ENCODE measurements around the gene RANBP9. TPM values are rescaled to one million over a fixed set of nuclear protein-coding genes. Genes with fewer than 3 reads are reported as not detected.

The RANBP9 gene
- polyA plus RNA-seq, 3 donors, result 1.8 to 26.1 (median 2.0) TPM

DNA sequence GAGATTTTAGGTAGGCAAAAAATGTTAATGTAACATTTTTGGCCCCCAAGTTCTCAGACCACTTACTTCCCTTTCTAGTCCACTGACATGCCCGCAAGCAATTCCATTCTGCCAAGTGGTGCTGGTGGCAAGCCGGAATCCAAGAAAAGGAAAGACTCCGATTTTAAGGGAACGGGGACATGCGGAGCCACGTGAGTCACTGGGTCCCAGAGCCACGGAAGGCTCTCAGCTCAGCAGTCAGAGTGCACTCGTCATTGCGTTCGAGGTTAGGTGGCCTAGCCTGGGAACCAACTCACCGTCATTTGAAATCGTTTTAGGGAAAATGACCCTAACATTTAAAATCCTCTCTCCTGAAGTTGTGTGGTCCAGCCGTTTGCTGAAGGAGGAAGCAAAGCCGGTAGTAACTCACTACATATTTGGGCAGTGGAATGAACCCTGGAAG, 137.9 kb downstream of the RANBP9 start:
- Histone ChIP-seq H4K20me1 (ENCODE audit: insufficient read depth, low read length) (no peaks in the 10 kb centered on the region), H3K27ac (ENCODE audit: low read depth in 1 of 2, low read length in 2 of 2) (peak overlapping the region; percentile 35 to 92), H3K27me3 (ENCODE audit: control insufficient read depth in 2 of 2, insufficient read depth in 2 of 2, low read length in 2 of 2) (no peaks in the 10 kb centered on the region), H3K4me3 (replicated peaks in 1 of 3; ENCODE audit: low read depth in 2 of 3, low read length in 3 of 3) (peak overlapping the region; percentile 71 to 94 (median 87)), H2AFZ (ENCODE audit: insufficient read depth, low read depth, low read length, poor library complexity, severe bottlenecking) (peak overlapping the region; percentile 70), H3K9me3 (replicated peaks in 1 of 2; ENCODE audit: control insufficient read depth in 1 of 2, insufficient read depth in 1 of 2, low read length in 2 of 2) (no peaks in the 10 kb centered on the region), H3K36me3 (replicated peaks in 1 of 2; ENCODE audit: control insufficient read depth in 1 of 2, insufficient read depth in 2 of 2, low read length in 2 of 2) (no peaks in the 10 kb centered on the region), H3K9ac (ENCODE audit: insufficient read depth, low read length, poor library complexity, severe bottlenecking) (peak overlapping the region; percentile 90), H3K4me1 (ENCODE audit: control insufficient read depth in 1 of 2, insufficient read depth in 2 of 2, low read length in 2 of 2) (peaks cover 11 to 16% of the 10 kb centered on the region in 2 donors), H3K4me2 (replicated peaks; ENCODE audit: extremely low read depth, low read length, poor library complexity, severe bottlenecking) (peak overlapping the region; percentile 92), H3K79me2 (ENCODE audit: insufficient read depth, low read length) (no peaks in the 10 kb centered on the region)
- peak overlapping the region; percentile 85 to 96 for H3K4me3 Mint-ChIP-seq
- H3K36me3 Mint-ChIP-seq, result peaks cover 0 to 5% of the 10 kb centered on the region in 2 donors
- intact Hi-C loops (cut with micrococcal nuclease), result loop anchor here (5.0 to 10.0 kb wide), 5 partner anchors 44 to 236 kb away; partner anchors contain the start of genes GFOD1 (in 2 of the 2) and NOL7 (in 1 of the 2)
- WGBS (ENCODE audit: insufficient coverage), result 3% methylated on average over 7 of the region's 14 CpGs
- H3K4me1 Mint-ChIP-seq, result peaks cover 17% of the 10 kb centered on the region
- DNase-seq, result peak; percentile 39 to 70 (median 54)
- peaks cover 4 to 6% (median 4%) of the 10 kb centered on the region in 3 donors for H3K27me3 Mint-ChIP-seq (ENCODE audit: low read depth in 3 of 3)
- peaks cover 0 to 3% (median 0%) of the 10 kb centered on the region in 7 donors for H3K9me3 Mint-ChIP-seq
- TF ChIP-seq, protein P1, sequence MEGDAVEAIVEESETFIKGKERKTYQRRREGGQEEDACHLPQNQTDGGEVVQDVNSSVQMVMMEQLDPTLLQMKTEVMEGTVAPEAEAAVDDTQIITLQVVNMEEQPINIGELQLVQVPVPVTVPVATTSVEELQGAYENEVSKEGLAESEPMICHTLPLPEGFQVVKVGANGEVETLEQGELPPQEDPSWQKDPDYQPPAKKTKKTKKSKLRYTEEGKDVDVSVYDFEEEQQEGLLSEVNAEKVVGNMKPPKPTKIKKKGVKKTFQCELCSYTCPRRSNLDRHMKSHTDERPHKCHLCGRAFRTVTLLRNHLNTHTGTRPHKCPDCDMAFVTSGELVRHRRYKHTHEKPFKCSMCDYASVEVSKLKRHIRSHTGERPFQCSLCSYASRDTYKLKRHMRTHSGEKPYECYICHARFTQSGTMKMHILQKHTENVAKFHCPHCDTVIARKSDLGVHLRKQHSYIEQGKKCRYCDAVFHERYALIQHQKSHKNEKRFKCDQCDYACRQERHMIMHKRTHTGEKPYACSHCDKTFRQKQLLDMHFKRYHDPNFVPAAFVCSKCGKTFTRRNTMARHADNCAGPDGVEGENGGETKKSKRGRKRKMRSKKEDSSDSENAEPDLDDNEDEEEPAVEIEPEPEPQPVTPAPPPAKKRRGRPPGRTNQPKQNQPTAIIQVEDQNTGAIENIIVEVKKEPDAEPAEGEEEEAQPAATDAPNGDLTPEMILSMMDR (IDR thresholded peaks at IDR 0.05), result no peak
- peak overlapping the region; percentile 82 to 96 (median 87) for H3K27ac Mint-ChIP-seq

DNA sequence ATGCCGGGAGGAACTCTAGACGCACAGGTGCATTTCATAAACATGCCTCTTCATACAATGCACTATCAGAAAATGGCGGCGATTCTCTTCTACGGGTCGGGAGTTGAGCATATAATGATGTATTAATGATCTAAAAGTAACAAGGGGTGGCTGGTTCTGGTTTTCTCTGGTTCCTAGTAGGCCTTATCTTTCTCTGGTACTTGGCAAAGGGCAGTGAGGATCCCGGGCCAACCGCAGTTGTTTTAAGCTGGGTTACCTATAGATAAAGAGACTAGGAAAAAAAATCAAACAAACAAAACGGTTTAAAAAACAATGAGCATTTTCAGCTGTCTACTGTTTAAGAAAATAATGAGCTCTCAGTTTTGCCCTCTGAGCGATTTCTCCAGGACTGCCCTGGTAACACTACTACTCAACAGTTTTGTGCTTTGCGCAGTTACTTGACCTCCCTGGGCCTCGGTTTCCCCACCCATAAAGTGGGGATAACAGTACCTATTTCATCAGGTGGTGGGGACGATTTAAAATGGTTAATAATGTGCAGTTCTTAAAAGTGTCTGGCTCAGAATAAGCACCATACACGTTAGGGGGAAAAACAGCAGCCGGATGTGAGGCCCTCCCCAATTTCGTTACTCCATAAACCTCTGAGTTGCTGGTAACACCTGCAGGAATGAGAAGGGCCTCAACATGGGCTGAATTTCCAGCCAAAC, 138.5 kb downstream of the RANBP9 start:
- Histone ChIP-seq H3K9me3 (replicated peaks in 1 of 2; ENCODE audit: control insufficient read depth in 1 of 2, insufficient read depth in 1 of 2, low read length in 2 of 2) (no peaks in the 10 kb centered on the region), H3K4me1 (ENCODE audit: control insufficient read depth in 1 of 2, insufficient read depth in 2 of 2, low read length in 2 of 2) (peaks cover 11 to 16% of the 10 kb centered on the region in 2 donors), H2AFZ (ENCODE audit: insufficient read depth, low read depth, low read length, poor library complexity, severe bottlenecking) (peak overlapping the region; percentile 70), H3K79me2 (ENCODE audit: insufficient read depth, low read length) (no peaks in the 10 kb centered on the region), H4K20me1 (ENCODE audit: insufficient read depth, low read length) (no peaks in the 10 kb centered on the region), H3K9ac (ENCODE audit: insufficient read depth, low read length, poor library complexity, severe bottlenecking) (no peak overlapping the region), H3K27me3 (ENCODE audit: control insufficient read depth in 2 of 2, insufficient read depth in 2 of 2, low read length in 2 of 2) (no peaks in the 10 kb centered on the region), H3K4me2 (replicated peaks; ENCODE audit: extremely low read depth, low read length, poor library complexity, severe bottlenecking) (peak overlapping the region; percentile 92), H3K36me3 (replicated peaks in 1 of 2; ENCODE audit: control insufficient read depth in 1 of 2, insufficient read depth in 2 of 2, low read length in 2 of 2) (no peaks in the 10 kb centered on the region), H3K4me3 (replicated peaks in 1 of 3; ENCODE audit: low read depth in 2 of 3, low read length in 3 of 3) (peak overlapping the region in 2 of 3 experiments; percentile 71 to 94), H3K27ac (ENCODE audit: low read depth in 1 of 2, low read length in 2 of 2) (peak overlapping the region in 1 of 2 donors; percentile 92)
- H3K27ac Mint-ChIP-seq, result peak overlapping the region in 6 of 7 donors; percentile 16 to 96 (median 82)
- peaks cover 17% of the 10 kb centered on the region for H3K4me1 Mint-ChIP-seq
- peaks cover 0 to 2% (median 0%) of the 10 kb centered on the region in 7 donors for H3K9me3 Mint-ChIP-seq
- no peak for DNase-seq
- H3K4me3 Mint-ChIP-seq, result peak overlapping the region; percentile 85 to 96
- peaks cover 0 to 5% of the 10 kb centered on the region in 2 donors for H3K36me3 Mint-ChIP-seq
- intact Hi-C loops (cut with micrococcal nuclease), result loop anchor here (5.0 to 10.0 kb wide), 5 partner anchors 44 to 236 kb away; partner anchors contain the start of genes GFOD1 (in 2 of the 2) and NOL7 (in 1 of the 2)
- TF ChIP-seq, protein P1 (IDR thresholded peaks at IDR 0.05), result no peak
- peaks cover 4 to 6% (median 4%) of the 10 kb centered on the region in 3 donors for H3K27me3 Mint-ChIP-seq (ENCODE audit: low read depth in 3 of 3)
- 100% methylated on average over 2 of the region's 16 CpGs for WGBS (ENCODE audit: insufficient coverage)

Measured in CD14-positive monocyte (primary cell).